ENCODE data around the gene TMEM204. TPM values are rescaled to one million over a fixed set of nuclear protein-coding genes. Genes with fewer than 3 reads are reported as not detected.

Gene TMEM204
- total RNA-seq, 4 donors from 2014 or later: 7.6 to 26.6 (median 18.8) TPM

DNA sequence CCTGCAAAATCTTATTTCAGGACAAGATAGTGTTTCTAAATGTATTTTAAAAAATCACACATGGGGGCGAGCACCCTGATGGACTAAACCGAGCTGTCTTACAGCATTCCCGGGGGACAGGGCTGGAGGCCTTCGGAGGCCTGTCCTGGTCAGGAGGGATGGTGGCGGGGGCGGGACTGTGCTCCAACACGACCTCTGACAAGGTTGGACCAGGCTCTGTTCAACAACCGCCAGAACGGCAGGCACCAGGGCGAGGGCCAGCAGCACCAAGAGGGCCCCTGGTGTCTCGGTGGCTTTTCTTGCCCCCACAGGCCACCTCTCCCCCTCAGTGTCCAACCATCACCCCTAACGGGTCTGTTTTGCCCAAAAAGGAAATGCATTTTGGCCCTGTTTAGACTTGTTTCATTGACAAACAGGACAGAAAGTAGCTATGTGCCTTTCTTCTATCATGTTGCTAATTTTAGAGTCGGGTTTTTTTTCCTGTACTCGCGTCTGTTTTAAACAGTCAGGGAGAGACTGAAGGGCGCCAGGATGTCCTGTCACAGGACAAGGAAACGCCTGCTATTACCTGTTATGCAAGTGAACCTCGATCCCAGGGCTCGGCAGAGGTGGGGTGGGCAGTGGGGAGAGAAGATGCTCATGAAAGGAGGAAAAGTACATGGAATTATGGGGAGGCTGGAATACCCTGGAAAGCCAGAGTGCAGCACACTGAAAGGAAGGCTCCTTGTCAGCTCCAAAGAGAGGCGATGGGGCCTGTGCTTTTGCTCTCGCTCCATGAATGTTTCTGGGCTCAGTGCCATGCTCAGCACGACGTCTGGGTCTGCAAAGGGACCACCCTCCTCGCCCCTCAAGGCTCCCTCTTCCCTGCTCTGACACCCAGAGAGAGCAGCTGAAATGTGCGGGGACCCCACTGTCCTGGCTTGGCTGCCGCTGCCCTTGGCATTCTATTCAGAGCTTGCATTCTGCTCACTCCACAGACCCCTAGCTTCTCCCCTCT lies 11.9 kb downstream of the TMEM204 start:
- 48% methylated on average over 19 of the region's 26 CpGs for whole genome bisulfite sequencing
- peaks cover 14% of the 10 kb centered on the region for H3K36me3 ChIP-seq
- H3K9me3 ChIP-seq: no peaks in the 10 kb centered on the region
- TF ChIP-seq POLR2AphosphoS5 (IDR thresholded peaks at IDR 0.05) (no peak), POLR2A (IDR thresholded peaks at IDR 0.05) (no peak), EP300 (IDR thresholded peaks at IDR 0.05) (no peak)
- TF ChIP-seq, protein P1, sequence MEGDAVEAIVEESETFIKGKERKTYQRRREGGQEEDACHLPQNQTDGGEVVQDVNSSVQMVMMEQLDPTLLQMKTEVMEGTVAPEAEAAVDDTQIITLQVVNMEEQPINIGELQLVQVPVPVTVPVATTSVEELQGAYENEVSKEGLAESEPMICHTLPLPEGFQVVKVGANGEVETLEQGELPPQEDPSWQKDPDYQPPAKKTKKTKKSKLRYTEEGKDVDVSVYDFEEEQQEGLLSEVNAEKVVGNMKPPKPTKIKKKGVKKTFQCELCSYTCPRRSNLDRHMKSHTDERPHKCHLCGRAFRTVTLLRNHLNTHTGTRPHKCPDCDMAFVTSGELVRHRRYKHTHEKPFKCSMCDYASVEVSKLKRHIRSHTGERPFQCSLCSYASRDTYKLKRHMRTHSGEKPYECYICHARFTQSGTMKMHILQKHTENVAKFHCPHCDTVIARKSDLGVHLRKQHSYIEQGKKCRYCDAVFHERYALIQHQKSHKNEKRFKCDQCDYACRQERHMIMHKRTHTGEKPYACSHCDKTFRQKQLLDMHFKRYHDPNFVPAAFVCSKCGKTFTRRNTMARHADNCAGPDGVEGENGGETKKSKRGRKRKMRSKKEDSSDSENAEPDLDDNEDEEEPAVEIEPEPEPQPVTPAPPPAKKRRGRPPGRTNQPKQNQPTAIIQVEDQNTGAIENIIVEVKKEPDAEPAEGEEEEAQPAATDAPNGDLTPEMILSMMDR (IDR thresholded peaks at IDR 0.05): no peak
- H3K4me3 ChIP-seq: peak overlapping the region; percentile 12
- H3K4me1 ChIP-seq: peaks cover 72% of the 10 kb centered on the region
- DNase-seq (ENCODE audit: low spot score in 2 of 2): no peak
- H3K27ac ChIP-seq: peak overlapping the region; percentile 68
- H3K27me3 ChIP-seq: no peaks in the 10 kb centered on the region

DNA sequence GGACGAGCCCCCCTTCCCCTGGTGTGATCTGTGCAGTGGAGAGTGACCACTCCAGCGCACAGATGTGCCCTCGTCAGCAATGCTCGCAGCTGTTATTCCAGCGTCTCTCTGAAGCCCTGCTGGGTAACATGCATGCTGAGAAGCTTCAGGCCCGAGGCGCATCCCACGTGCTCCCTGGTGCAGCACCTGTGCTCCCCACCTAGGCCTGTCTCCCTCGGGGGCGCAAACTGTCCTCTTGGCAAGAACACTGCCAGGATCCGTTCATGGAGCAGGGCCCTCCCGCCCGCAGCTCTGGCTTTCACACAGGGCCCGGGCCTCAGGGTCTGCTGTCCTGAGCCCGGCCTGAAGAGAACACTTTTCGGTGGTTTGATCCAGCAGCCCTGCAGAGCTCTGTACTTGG lies 13.0 kb downstream of the TMEM204 start:
- no peak for TF ChIP-seq EP300 (IDR thresholded peaks at IDR 0.05)
- TF ChIP-seq POLR2A (IDR thresholded peaks at IDR 0.05): no peak
- TF ChIP-seq POLR2AphosphoS5 (IDR thresholded peaks at IDR 0.05): no peak
- TF ChIP-seq, protein P1 (IDR thresholded peaks at IDR 0.05): no peak
- Histone ChIP-seq H3K36me3 (peaks cover 22% of the 10 kb centered on the region), H3K27ac (peak overlapping the region; percentile 27), H3K27me3 (no peaks in the 10 kb centered on the region), H3K9me3 (no peaks in the 10 kb centered on the region), H3K4me3 (no peak overlapping the region), H3K4me1 (peaks cover 79% of the 10 kb centered on the region)
- WGBS: 74% methylated on average over 7 of the region's 16 CpGs
- DNase-seq (ENCODE audit: low spot score in 2 of 2): no peak

DNA sequence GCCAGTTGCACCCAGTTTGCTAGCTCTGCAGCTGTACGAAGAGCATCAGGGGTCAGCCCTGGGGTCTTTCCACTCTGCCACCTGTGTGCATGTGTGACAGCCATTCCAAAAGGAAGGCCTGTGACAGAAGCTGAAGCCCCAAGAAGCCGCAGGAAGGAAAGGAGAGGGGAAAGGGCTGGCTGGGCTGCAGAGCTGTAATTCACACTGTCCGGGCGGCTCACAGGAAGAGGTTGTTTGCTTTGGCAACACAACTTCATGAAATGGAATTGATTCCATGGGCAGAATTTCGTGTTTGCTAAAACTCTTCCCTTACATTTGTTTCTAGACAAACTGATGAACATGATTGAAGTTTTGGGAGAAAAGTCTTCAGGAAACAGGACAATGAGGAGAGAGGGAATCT lies 14.8 kb downstream of the TMEM204 start:
- H3K36me3 ChIP-seq: peaks cover 11% of the 10 kb centered on the region
- TF ChIP-seq, protein P1 (IDR thresholded peaks at IDR 0.05): no peak
- TF ChIP-seq POLR2AphosphoS5 (IDR thresholded peaks at IDR 0.05) (no peak), EP300 (IDR thresholded peaks at IDR 0.05) (no peak), POLR2A (IDR thresholded peaks at IDR 0.05) (no peak)
- H3K9me3 ChIP-seq: no peaks in the 10 kb centered on the region
- H3K4me1 ChIP-seq: peaks cover 66% of the 10 kb centered on the region
- no peak overlapping the region for H3K4me3 ChIP-seq
- H3K27me3 ChIP-seq: no peaks in the 10 kb centered on the region
- no peak for DNase-seq (ENCODE audit: low spot score in 2 of 2)
- H3K27ac ChIP-seq: no peak overlapping the region
- WGBS: 58% methylated on average over 5 of the region's 5 CpGs

DNA sequence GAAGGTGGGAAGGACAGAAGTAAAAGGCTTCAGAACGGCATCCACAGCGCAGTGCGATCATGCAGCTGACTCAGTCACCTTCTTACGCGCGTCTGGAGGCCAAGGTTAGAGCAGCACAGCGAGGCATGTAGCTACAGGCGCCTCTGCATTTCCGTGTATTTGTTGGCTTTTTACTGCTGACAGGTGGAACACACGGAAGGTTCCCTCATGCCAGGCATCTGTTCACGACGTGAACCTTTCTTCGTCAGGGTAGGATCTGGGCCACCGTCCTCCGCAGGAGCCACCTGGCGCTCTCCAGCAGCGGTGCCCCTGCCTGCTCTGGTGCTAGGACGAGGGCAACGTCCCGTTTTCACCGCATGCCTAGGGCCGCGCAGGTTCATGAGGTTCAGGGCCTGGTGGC lies 15.3 kb downstream of the TMEM204 start:
- peaks cover 11% of the 10 kb centered on the region for H3K36me3 ChIP-seq
- no peak overlapping the region for H3K4me3 ChIP-seq
- no peak for TF ChIP-seq POLR2AphosphoS5 (IDR thresholded peaks at IDR 0.05)
- TF ChIP-seq POLR2A (IDR thresholded peaks at IDR 0.05): no peak
- TF ChIP-seq, protein P1 (IDR thresholded peaks at IDR 0.05): no peak
- TF ChIP-seq EP300 (IDR thresholded peaks at IDR 0.05): no peak
- no peak overlapping the region for H3K27ac ChIP-seq
- 75% methylated on average over 17 of the region's 23 CpGs for WGBS
- peaks cover 61% of the 10 kb centered on the region for H3K4me1 ChIP-seq
- no peak for DNase-seq (ENCODE audit: low spot score in 2 of 2)
- no peaks in the 10 kb centered on the region for H3K27me3 ChIP-seq
- H3K9me3 ChIP-seq: no peaks in the 10 kb centered on the region

DNA sequence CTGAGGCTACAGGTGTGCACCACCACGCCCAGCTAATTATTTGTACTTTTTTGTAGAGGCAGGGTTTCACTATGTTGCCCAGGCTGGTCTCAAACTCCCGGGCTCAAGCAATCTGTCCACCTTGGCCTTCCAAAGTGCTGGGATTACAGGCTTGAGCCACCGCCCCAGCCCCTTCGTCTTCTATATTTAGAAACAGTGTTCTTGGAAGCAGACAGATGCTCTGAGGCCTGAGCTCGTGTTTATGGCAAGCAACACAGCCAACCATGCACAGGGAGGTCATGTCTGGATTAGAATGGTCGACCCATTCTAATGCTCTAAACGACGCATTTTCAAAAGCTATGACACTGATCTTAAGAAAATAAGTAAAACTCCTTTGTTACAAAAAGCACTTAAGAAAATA lies 16.6 kb downstream of the TMEM204 start:
- H3K36me3 ChIP-seq: peaks cover 16% of the 10 kb centered on the region
- H3K27ac ChIP-seq: no peak overlapping the region
- no peak for TF ChIP-seq POLR2A (IDR thresholded peaks at IDR 0.05)
- TF ChIP-seq, protein P1 (IDR thresholded peaks at IDR 0.05): no peak
- no peak for TF ChIP-seq POLR2AphosphoS5 (IDR thresholded peaks at IDR 0.05)
- no peak for TF ChIP-seq EP300 (IDR thresholded peaks at IDR 0.05)
- H3K9me3 ChIP-seq: no peaks in the 10 kb centered on the region
- 84% methylated on average over 8 of the region's 8 CpGs for WGBS
- no peaks in the 10 kb centered on the region for H3K27me3 ChIP-seq
- DNase-seq (ENCODE audit: low spot score in 2 of 2): no peak
- peaks cover 58% of the 10 kb centered on the region for H3K4me1 ChIP-seq
- H3K4me3 ChIP-seq: no peak overlapping the region

Data from suprapubic skin (tissue), 4 donors.